ENCODE measurements around the gene CASP7.

The CASP7 gene

GRCh38 chr10:113752553-113752952, 72.8 kb downstream of the CASP7 start:
- no peak for TF ChIP-seq CTCF (IDR thresholded peaks at IDR 0.05; ENCODE audit: low read depth, low read length, missing control alignments)
- no peak overlapping the region for H3K4me3 ChIP-seq (ENCODE audit: low read depth, low read length)
- no peak for DNase-seq (ENCODE audit: low read depth)

GRCh38 chr10:113753020-113753692, 73.4 kb downstream of the CASP7 start:
- TF ChIP-seq CTCF (IDR thresholded peaks at IDR 0.05; ENCODE audit: low read depth, low read length, missing control alignments), result no peak
- DNase-seq (ENCODE audit: low read depth), result no peak
- no peak overlapping the region for H3K4me3 ChIP-seq (ENCODE audit: low read depth, low read length)

- TF ChIP-seq CTCF (IDR thresholded peaks at IDR 0.05; ENCODE audit: low read depth, low read length, missing control alignments), result no peak
- DNase-seq (ENCODE audit: low read depth), result no peak
- H3K4me3 ChIP-seq (ENCODE audit: low read depth, low read length), result no peak overlapping the region
These were observed 74.4 kb downstream of the CASP7 start for GRCh38 chr10:113754125-113754524.

- no peak overlapping the region for H3K4me3 ChIP-seq (ENCODE audit: low read depth, low read length)
- DNase-seq (ENCODE audit: low read depth), result no peak
- TF ChIP-seq CTCF (IDR thresholded peaks at IDR 0.05; ENCODE audit: low read depth, low read length, missing control alignments), result no peak
These were observed 75.1 kb downstream of the CASP7 start for GRCh38 chr10:113754768-113755167.

GRCh38 chr10:113756940-113757543, 77.3 kb downstream of the CASP7 start:
- no peak overlapping the region for H3K4me3 ChIP-seq (ENCODE audit: low read depth, low read length)
- TF ChIP-seq CTCF (IDR thresholded peaks at IDR 0.05; ENCODE audit: low read depth, low read length, missing control alignments), result no peak
- DNase-seq (ENCODE audit: low read depth), result no peak

- no peak overlapping the region for H3K4me3 ChIP-seq (ENCODE audit: low read depth, low read length)
- no peak for TF ChIP-seq CTCF (IDR thresholded peaks at IDR 0.05; ENCODE audit: low read depth, low read length, missing control alignments)
- no peak for DNase-seq (ENCODE audit: low read depth)
These were observed 82.4 kb downstream of the CASP7 start for GRCh38 chr10:113762083-113762482.

GRCh38 chr10:113764582-113764981, 84.9 kb downstream of the CASP7 start:
- H3K4me3 ChIP-seq (ENCODE audit: low read depth, low read length), result no peak overlapping the region
- DNase-seq (ENCODE audit: low read depth), result no peak
- TF ChIP-seq CTCF (IDR thresholded peaks at IDR 0.05; ENCODE audit: low read depth, low read length, missing control alignments), result no peak
